ENCODE results near the gene LMCD1. TPM values are rescaled to one million over a fixed set of nuclear protein-coding genes. Genes with fewer than 3 reads are reported as not detected.

The LMCD1 gene
- total RNA-seq, 2 donors from 2014 or later = 10.9 to 32.4 TPM

- ATAC-seq (no peak), DNase-seq (no peak)
- Histone ChIP-seq H3K27ac (no peak overlapping the region), H3K4me3 (no peak overlapping the region), H3K36me3 (replicated peaks in 1 of 2; ENCODE audit: insufficient read depth in 1 of 2, low read depth in 2 of 2) (no peaks in the 10 kb centered on the region), H3K9me3 (no peaks in the 10 kb centered on the region), H3K27me3 (no peaks in the 10 kb centered on the region), H3K4me1 (no peaks in the 10 kb centered on the region)
- intact Hi-C loops (cut with DNase I) = no loop called here
- WGBS, 2 donors = 83 to 89% methylated on average over 11 to 12 of the region's 12 CpGs
- no peak for TF ChIP-seq POLR2A (IDR thresholded peaks at IDR 0.05)
- TF ChIP-seq CTCF (IDR thresholded peaks at IDR 0.05) = no peak
These were observed 40.8 kb downstream of the LMCD1 start for GRCh38 chr3:8542190-8543135.

GRCh38 chr3:8546609-8547008 is 45.0 kb downstream of the LMCD1 start:
- intact Hi-C loops (cut with DNase I) = no loop called here
- DNase-seq (no peak), ATAC-seq (no peak)
- no peak for TF ChIP-seq CTCF (IDR thresholded peaks at IDR 0.05)
- TF ChIP-seq POLR2A (IDR thresholded peaks at IDR 0.05) = no peak
- no peaks in the 10 kb centered on the region for H3K4me1 ChIP-seq
- H3K9me3 ChIP-seq = no peaks in the 10 kb centered on the region
- WGBS, 2 donors = 61 to 74% methylated on average over 4 of the region's 4 CpGs
- no peak overlapping the region for H3K4me3 ChIP-seq
- H3K27me3 ChIP-seq = no peaks in the 10 kb centered on the region
- H3K27ac ChIP-seq = no peak overlapping the region
- peaks cover 0 to 7% of the 10 kb centered on the region in 2 donors for H3K36me3 ChIP-seq (replicated peaks in 1 of 2; ENCODE audit: insufficient read depth in 1 of 2, low read depth in 2 of 2)

- Histone ChIP-seq H3K27me3 (no peaks in the 10 kb centered on the region), H3K27ac (no peak overlapping the region), H3K4me1 (no peaks in the 10 kb centered on the region), H3K4me3 (no peak overlapping the region), H3K36me3 (replicated peaks in 1 of 2; ENCODE audit: insufficient read depth in 1 of 2, low read depth in 2 of 2) (peaks cover 0 to 7% of the 10 kb centered on the region in 2 donors), H3K9me3 (no peaks in the 10 kb centered on the region)
- no peak for ATAC-seq
- intact Hi-C loops (cut with DNase I) = no loop called here
- no peak for DNase-seq
- TF ChIP-seq POLR2A (IDR thresholded peaks at IDR 0.05) (no peak), CTCF (IDR thresholded peaks at IDR 0.05) (no peak)
- whole genome bisulfite sequencing, 2 donors = 92 to 93% methylated on average over 14 to 17 of the region's 17 CpGs
These were observed 47.1 kb downstream of the LMCD1 start for GRCh38 chr3:8548502-8549275.

GRCh38 chr3:8549354-8549753 is 47.7 kb downstream of the LMCD1 start:
- no peak for ATAC-seq
- Histone ChIP-seq H3K27ac (no peak overlapping the region), H3K4me1 (no peaks in the 10 kb centered on the region), H3K9me3 (no peaks in the 10 kb centered on the region), H3K27me3 (no peaks in the 10 kb centered on the region), H3K4me3 (no peak overlapping the region), H3K36me3 (replicated peaks in 1 of 2; ENCODE audit: insufficient read depth in 1 of 2, low read depth in 2 of 2) (peaks cover 0 to 7% of the 10 kb centered on the region in 2 donors)
- intact Hi-C loops (cut with DNase I) = no loop called here
- WGBS, 2 donors = 57 to 67% methylated on average over 1 of the region's 1 CpG
- TF ChIP-seq POLR2A (IDR thresholded peaks at IDR 0.05) (no peak), CTCF (IDR thresholded peaks at IDR 0.05) (no peak)
- DNase-seq = no peak

All from body of pancreas (tissue), 4 donors.